Ectodermal cell (in vitro differentiated cells): ENCODE results near the gene RABEP1.
"Not testable (repeated sequence)": the region's sequence is repeated elsewhere in the genome, so short reads cannot be mapped to it uniquely, and the experiment has no call there.

ENCODE experiments used
- H3K27ac ChIP-seq: 2 replicates; pipeline ENCODE4 v1.7.0; 2013; ENCODE audit warnings: mild to moderate bottlenecking, low read depth, low read length; ENCODE audit not compliant: insufficient read depth, poor library complexity, severe bottlenecking
- H3K27me3 ChIP-seq: 2 replicates; pipeline ENCODE4 v1.7.0; 2013; ENCODE audit warnings: mild to moderate bottlenecking, low read length; ENCODE audit not compliant: insufficient read depth, control insufficient read depth, poor library complexity, severe bottlenecking
- H3K36me3 ChIP-seq: one replicate; pipeline ENCODE4 v1.7.0; 2013; ENCODE audit warnings: low read length; ENCODE audit not compliant: control insufficient read depth, insufficient read depth
- H3K4me1 ChIP-seq: one replicate; pipeline ENCODE4 v1.7.0; 2013; ENCODE audit warnings: low read length; ENCODE audit not compliant: control insufficient read depth, insufficient read depth
- H3K4me3 ChIP-seq: 2 replicates; pipeline ENCODE4 v1.7.0; 2013; ENCODE audit warnings: low read depth, low read length, control low read depth; ENCODE audit not compliant: insufficient read depth
- H3K9me3 ChIP-seq: 2 replicates; pipeline ENCODE4 v1.7.0; 2013; ENCODE audit warnings: mild to moderate bottlenecking, low read length, moderate library complexity; ENCODE audit not compliant: control insufficient read depth
- WGBS, 2 experiments: methylation state at CpG; one replicate each; pipeline ENCODE4 v1.1.7; 2013; ENCODE audit warnings: missing lambda C conversion rate in 2 of 2; 5-methylcytosine and 5-hydroxymethylcytosine counted together

Gene RABEP1

GRCh38 chr17:5419356-5419958 lies 137.4 kb downstream of the RABEP1 start, which contains the start of gene NUP88:
NUP88 (minus strand) TSS chr17:5419662; CDS start chr17:5419650, 12 bp downstream.
- Histone ChIP-seq H3K4me1 (peaks cover 7% of the 10 kb centered on the region), H3K27me3 (no peaks in the 10 kb centered on the region), H3K9me3 (no peaks in the 10 kb centered on the region), H3K36me3 (peaks cover 32% of the 10 kb centered on the region), H3K4me3 (peak within 1 kb of the TSS; percentile 74), H3K27ac (peak within 1 kb of the TSS; percentile 71)
- WGBS, 2 experiments, result 0% methylated on average over 49 of the region's 49 CpGs

GRCh38 chr17:5419959-5420653 lies 138.0 kb downstream of the RABEP1 start, which contains the start of gene RPAIN:
RPAIN (plus strand) TSS chr17:5420182; CDS start chr17:5420211, 29 bp downstream.
- H3K9me3 ChIP-seq, result no peaks in the 10 kb centered on the region
- no peaks in the 10 kb centered on the region for H3K27me3 ChIP-seq
- 0 to 1% methylated on average over 41 of the region's 41 CpGs for WGBS, 2 experiments
- H3K27ac ChIP-seq, result peak within 1 kb of the TSS; percentile 71
- peaks cover 30% of the 10 kb centered on the region for H3K36me3 ChIP-seq
- H3K4me3 ChIP-seq, result peak within 1 kb of the TSS; percentile 74
- peaks cover 7% of the 10 kb centered on the region for H3K4me1 ChIP-seq

- Histone ChIP-seq H3K27me3 (no peaks in the 10 kb centered on the region), H3K27ac (no peak overlapping the region), H3K4me1 (peaks cover 7% of the 10 kb centered on the region), H3K36me3 (peaks cover 35% of the 10 kb centered on the region), H3K4me3 (no peak overlapping the region), H3K9me3 (no peaks in the 10 kb centered on the region)
- WGBS, 2 experiments, result 95 to 97% methylated on average over 2 of the region's 2 CpGs
These were observed 140.4 kb downstream of the RABEP1 start for GRCh38 chr17:5422505-5422904.

- 97 to 100% methylated on average over 1 of the region's 1 CpG for WGBS, 2 experiments
- Histone ChIP-seq H3K4me3 (no peak overlapping the region), H3K27me3 (no peaks in the 10 kb centered on the region), H3K36me3 (peaks cover 52% of the 10 kb centered on the region), H3K4me1 (peaks cover 7% of the 10 kb centered on the region), H3K27ac (no peak overlapping the region), H3K9me3 (no peaks in the 10 kb centered on the region)
These were observed 142.8 kb downstream of the RABEP1 start for GRCh38 chr17:5424909-5425308.

- H3K4me3 ChIP-seq, result no peak overlapping the region
- peaks cover 59% of the 10 kb centered on the region for H3K36me3 ChIP-seq
- H3K27me3 ChIP-seq, result no peaks in the 10 kb centered on the region
- peaks cover 7% of the 10 kb centered on the region for H3K4me1 ChIP-seq
- no peak overlapping the region for H3K27ac ChIP-seq
- H3K9me3 ChIP-seq, result no peaks in the 10 kb centered on the region
- 94 to 95% methylated on average over 3 of the region's 3 CpGs for WGBS, 2 experiments
These were observed 143.7 kb downstream of the RABEP1 start for GRCh38 chr17:5425826-5426225.

GRCh38 chr17:5429191-5429887 lies 147.3 kb downstream of the RABEP1 start:
- Histone ChIP-seq H3K9me3 (no peaks in the 10 kb centered on the region), H3K4me3 (no peak overlapping the region), H3K27ac (no peak overlapping the region), H3K36me3 (peaks cover 59% of the 10 kb centered on the region), H3K4me1 (no peaks in the 10 kb centered on the region), H3K27me3 (no peaks in the 10 kb centered on the region)
- WGBS, 2 experiments, result 89 to 96% methylated on average over 3 of the region's 3 CpGs

GRCh38 chr17:5430413-5430999 lies 148.4 kb downstream of the RABEP1 start:
- Histone ChIP-seq H3K4me1 (no peaks in the 10 kb centered on the region), H3K9me3 (no peaks in the 10 kb centered on the region), H3K27ac (no peak overlapping the region), H3K4me3 (no peak overlapping the region), H3K27me3 (no peaks in the 10 kb centered on the region), H3K36me3 (peaks cover 62% of the 10 kb centered on the region)
- WGBS, 2 experiments, result 97 to 99% methylated on average over 3 of the region's 3 CpGs

GRCh38 chr17:5431234-5431633 lies 149.2 kb downstream of the RABEP1 start:
- H3K9me3 ChIP-seq, H3K4me1 ChIP-seq, H3K4me3 ChIP-seq, H3K27me3 ChIP-seq, H3K27ac ChIP-seq: not testable (repeated sequence)
- WGBS, 2 experiments, result 78 to 85% methylated on average over 5 of the region's 5 CpGs
- peaks cover 55% of the 10 kb centered on the region for H3K36me3 ChIP-seq

- Histone ChIP-seq H3K4me1 (peaks cover 2% of the 10 kb centered on the region), H3K27ac (no peak overlapping the region), H3K9me3 (no peaks in the 10 kb centered on the region), H3K36me3 (peaks cover 52% of the 10 kb centered on the region), H3K4me3 (no peak overlapping the region), H3K27me3 (no peaks in the 10 kb centered on the region)
- WGBS, 2 experiments, result 90 to 97% methylated on average over 3 of the region's 3 CpGs
These were observed 150.0 kb downstream of the RABEP1 start for GRCh38 chr17:5431949-5432556.
